Measurements from ENCODE around the gene WDR36. TPM values are rescaled to one million over a fixed set of nuclear protein-coding genes. Genes with fewer than 3 reads are reported as not detected.

The WDR36 gene
- total RNA-seq, 1 experiment from 2014 or later, result 53.6 TPM

- ChIA-PET POLR2A (no interaction called here), CTCF (no interaction called here), RAD21 (ENCODE audit: low non-redundant PET in 1 of 2, low total read pairs in 2 of 2, uncharacterized antibody in 2 of 2, unreplicated experiment in 2 of 2) (no interaction called here)
- H3K36me3 ChIP-seq (ENCODE audit: control insufficient read depth in 1 of 2, insufficient read depth in 2 of 2, low read length in 2 of 2), result no peaks in the 10 kb centered on the region
- BruUV-seq (replicated peaks), result no TSS peak
- H3K9ac ChIP-seq (ENCODE audit: low read length), result no peak overlapping the region
- no peak overlapping the region for H3K27ac ChIP-seq (ENCODE audit: low read depth, low read length)
- intact Hi-C loops (cut with micrococcal nuclease), result loop anchor here (10.0 kb wide), 1 partner anchor 403 kb away; no protein-coding TSS in a partner anchor
- DNase-seq (ENCODE audit: low read depth, low spot score), result no peak
- H4K20me1 ChIP-seq (ENCODE audit: insufficient read depth), result no peaks in the 10 kb centered on the region
- no peaks in the 10 kb centered on the region for H3K9me2 ChIP-seq (ENCODE audit: insufficient read depth)
- no peak overlapping the region for H3K4me3 ChIP-seq (replicated peaks in 1 of 2; ENCODE audit: low read depth in 1 of 2, low read length in 2 of 2)
- no peak overlapping the region for H2AFZ ChIP-seq (ENCODE audit: low read depth, low read length, poor library complexity, severe bottlenecking)
- TF ChIP-seq POLR2A (IDR thresholded peaks at IDR 0.05; ENCODE audit: borderline replicate concordance, extremely low read depth, insufficient read depth, insufficient read length) (no peak), MAX (IDR thresholded peaks at IDR 0.05) (no peak), REST (IDR thresholded peaks at IDR 0.05; ENCODE audit: low read depth) (no peak), POLR2AphosphoS5 (IDR thresholded peaks at IDR 0.05; ENCODE audit: low read depth, low read length) (no peak), EGR1 (IDR thresholded peaks at IDR 0.05; ENCODE audit: low read depth) (no peak), SP1 (IDR thresholded peaks at IDR 0.05; ENCODE audit: low read depth) (no peak), JUND (IDR thresholded peaks at IDR 0.05) (no peak), CTCF (IDR thresholded peaks at IDR 0.05 in 2 of 3, conservative IDR thresholded peaks at IDR 0.05 in 1 of 3; ENCODE audit: borderline replicate concordance in 1 of 3, insufficient read depth in 1 of 3, low read depth in 2 of 3, low read length in 2 of 3) (no peak), ZFX (IDR thresholded peaks at IDR 0.05) (no peak), RAD21 (IDR thresholded peaks at IDR 0.05; ENCODE audit: low read depth) (no peak), ELF1 (IDR thresholded peaks at IDR 0.05; ENCODE audit: borderline replicate concordance, low read depth) (no peak), ZNF274 (IDR thresholded peaks at IDR 0.05; ENCODE audit: low read depth, low read length) (no peak), TCF7L2 (IDR thresholded peaks at IDR 0.05; ENCODE audit: borderline replicate concordance, extremely low read depth, insufficient read depth, insufficient read length) (no peak), ATF3 (IDR thresholded peaks at IDR 0.05) (no peak), SRF (IDR thresholded peaks at IDR 0.05; ENCODE audit: low read depth) (no peak), EZH2 (IDR thresholded peaks at IDR 0.05) (no peak), YY1 (IDR thresholded peaks at IDR 0.05; ENCODE audit: extremely low read depth, insufficient replicate concordance, low read depth, low read length) (no peak), EZH2phosphoT487 (IDR thresholded peaks at IDR 0.05; ENCODE audit: borderline replicate concordance) (no peak), CBX3 (IDR thresholded peaks at IDR 0.05; ENCODE audit: low read depth) (no peak)
- no peaks in the 10 kb centered on the region for H3K9me3 ChIP-seq (ENCODE audit: control insufficient read depth in 1 of 2, insufficient read depth in 1 of 2, low read depth in 1 of 2, low read length in 2 of 2)
- peaks cover 11% of the 10 kb centered on the region; the same call in 1 of the 2 replicates for H3K27me3 ChIP-seq (ENCODE audit: insufficient read depth, low read length)
- no peak for ATAC-seq
- no peaks in the 10 kb centered on the region for H3K4me1 ChIP-seq (ENCODE audit: control insufficient read depth in 1 of 2, insufficient read depth in 2 of 2, low read length in 2 of 2)
- no peak overlapping the region for H3K4me2 ChIP-seq (ENCODE audit: low read length)
- H3K79me2 ChIP-seq (ENCODE audit: insufficient read depth, low read length), result no peaks in the 10 kb centered on the region
Measured at GRCh38 chr5:111151998-111152397, 59.9 kb downstream of the WDR36 start.
